GM21447 (cell line): ENCODE results near the gene MTMR6.

ENCODE experiments used
- ATAC-seq: cut with Tn5 transposase; IDR thresholded peaks from one replicate; pipeline ENCODE4 v1.9.1; 2021; ENCODE audit not compliant: unreplicated experiment

MTMR6 gene

DNA sequence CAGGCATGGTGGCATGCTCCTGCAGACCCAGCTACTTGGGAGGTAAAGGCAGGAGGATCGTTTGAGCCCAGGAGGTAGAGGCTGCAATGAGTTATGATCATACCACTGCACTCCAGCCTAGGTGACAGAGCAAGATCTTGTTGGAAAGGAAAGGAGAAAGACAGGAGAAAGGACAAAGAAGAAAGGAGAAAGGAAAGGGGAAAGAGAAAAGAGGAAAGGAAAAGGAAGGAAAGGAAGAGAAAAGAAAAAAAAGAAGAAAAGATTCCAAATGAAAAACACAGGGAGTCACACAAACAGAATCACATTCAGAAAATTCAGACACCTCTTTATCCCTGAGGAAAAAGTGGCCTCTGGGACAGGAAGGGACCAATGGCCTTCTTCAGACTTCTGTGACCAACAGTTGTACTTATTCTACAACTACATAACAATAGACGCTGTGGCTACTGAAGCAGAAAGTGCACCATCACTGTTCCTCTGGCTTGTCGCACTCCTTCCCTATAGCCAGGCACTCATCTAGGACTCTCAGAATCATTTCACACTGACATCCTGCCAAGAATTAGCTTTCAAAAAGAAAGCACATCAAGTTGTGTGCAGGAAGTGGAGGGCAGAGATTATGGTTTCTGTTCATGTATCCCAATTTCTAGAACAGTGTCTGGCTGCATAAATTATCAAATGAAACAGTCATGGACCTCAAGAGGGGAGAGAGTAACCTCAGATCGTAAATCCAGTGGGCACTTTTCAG is 5.9 kb downstream of the MTMR6 start:
- ATAC-seq, result peak; percentile 72

DNA sequence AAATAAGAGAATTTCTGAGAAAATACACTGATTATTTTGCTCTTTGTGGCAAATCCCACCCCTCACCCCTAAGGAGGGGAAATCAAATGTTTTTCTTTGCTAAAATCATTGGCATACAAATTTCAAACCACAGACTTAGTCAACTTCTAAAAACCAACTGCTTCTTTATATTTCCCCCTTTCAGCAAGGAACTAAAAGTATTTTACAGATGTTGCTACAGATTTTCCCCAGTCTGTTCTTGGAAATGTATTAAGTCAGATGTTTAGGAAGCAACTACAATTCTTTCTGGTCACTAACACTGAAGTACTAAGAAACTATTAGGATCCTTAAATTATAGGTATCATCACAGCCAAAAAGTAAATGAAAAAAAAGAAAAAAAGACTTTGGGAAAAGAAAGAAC is 6.9 kb downstream of the MTMR6 start:
- no peak for ATAC-seq

DNA sequence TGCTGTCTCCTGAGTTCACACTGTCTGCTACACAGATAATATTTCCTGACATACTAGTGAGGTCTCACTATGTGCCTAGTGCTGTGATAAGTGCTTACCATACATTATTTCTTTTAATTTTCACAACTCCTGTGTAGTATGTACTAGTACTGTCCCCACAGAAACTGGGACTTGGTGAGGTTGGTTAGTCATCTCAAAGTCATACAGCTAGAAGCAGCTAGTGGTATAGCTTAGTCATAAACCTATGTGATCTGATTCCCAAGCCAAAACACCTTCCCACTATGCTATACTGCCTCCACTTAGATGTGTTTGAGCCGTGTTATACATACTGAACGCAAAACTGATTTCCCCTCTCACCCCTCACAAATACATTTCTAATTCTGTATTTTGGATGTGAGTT is 10.5 kb downstream of the MTMR6 start:
- ATAC-seq, result no peak

DNA sequence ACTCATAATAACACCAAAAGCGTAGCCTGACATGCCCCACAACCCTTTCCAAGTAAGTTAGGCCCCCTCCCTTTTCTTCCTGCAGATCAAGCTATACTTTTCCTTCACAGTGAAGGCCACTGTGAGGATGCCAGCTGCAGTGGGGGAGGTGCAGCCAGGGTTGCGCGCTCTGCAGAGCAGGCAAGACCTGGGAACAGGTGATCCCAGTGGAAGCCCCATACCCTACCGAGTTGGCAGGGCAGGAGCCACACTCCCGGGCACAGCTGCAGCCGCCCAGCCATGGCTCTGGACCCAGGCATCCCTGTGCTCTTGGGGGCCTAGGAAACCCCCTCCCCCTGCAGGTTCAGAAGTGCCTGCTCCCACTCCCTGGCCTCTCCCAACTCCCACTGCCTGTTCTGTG is 18.7 kb downstream of the MTMR6 start:
- ATAC-seq, result no peak

DNA sequence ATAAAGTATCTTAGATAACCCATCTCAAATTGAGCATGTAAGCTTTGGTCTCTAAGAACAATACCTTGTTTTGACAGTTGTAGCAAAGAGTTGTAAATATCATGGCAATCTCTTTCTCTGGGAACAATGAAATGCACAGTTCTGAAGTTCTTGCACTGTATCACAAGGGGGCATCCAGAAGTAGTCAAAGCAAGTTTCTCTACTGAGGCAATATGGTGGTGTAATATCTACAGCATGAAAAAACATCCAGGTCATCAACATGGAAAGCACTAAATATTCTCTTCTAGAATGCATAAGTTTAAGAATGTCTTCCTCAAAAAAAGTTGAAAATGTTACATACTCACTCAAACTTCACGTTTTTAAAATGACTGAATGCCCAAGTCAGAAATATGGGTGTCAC is 19.6 kb downstream of the MTMR6 start:
- no peak for ATAC-seq

DNA sequence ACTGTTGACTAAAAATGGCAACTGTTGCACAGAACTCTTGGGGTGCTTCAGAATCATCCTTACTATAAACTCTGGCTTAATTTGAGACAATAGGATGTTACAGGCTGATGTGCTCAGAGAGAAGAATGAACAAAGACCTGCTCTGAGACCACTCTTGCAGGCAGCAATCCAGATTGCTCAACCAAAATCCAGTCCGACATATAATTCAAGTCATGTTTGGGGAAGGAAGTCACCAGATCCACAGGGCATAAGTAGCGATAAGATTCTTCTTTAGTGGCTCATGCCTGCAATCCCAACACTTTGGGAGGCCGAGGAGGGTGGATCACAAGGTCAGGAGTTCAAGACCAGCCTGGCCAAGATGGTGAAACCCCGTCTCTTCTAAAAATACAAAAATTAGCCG is 20.6 kb downstream of the MTMR6 start:
- no peak for ATAC-seq

DNA sequence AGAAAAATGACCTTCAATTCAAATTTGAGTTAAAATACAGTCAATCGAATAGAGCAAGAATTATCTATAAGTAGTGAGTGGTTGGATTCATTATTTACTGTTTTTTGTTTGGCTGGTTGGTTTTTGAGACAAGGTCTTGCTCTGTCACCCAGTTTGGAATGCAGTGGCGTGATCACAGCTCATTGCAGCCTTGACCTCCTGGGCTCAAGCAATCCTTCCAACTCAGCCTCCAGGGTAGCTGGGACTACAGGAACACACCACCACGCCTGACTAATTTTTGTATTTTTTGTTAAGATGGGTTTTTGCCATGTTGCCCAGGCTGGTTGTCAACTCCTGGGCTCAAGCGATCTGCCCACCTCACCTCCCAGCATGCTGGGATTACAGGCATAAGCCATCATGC is 25.0 kb downstream of the MTMR6 start:
- ATAC-seq, result no peak

DNA sequence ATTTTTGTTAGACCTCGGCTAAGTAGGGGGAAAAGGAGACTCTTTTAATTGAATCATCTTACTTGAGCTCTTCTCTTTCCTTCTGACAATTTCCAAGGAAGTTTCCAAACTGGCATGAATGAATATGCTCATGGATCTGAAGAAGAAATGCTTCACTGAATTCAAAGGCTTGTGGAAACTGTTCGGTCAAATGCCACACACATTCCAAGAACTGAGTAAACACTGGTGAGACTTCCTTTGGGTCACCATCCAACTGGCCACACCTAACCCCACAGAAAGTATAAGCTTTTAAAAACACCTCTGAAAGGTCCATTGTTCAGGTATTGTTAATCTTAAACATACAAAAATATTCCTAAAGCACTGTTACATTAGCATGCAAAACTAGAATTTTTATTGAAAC is 33.6 kb downstream of the MTMR6 start:
- no peak for ATAC-seq

DNA sequence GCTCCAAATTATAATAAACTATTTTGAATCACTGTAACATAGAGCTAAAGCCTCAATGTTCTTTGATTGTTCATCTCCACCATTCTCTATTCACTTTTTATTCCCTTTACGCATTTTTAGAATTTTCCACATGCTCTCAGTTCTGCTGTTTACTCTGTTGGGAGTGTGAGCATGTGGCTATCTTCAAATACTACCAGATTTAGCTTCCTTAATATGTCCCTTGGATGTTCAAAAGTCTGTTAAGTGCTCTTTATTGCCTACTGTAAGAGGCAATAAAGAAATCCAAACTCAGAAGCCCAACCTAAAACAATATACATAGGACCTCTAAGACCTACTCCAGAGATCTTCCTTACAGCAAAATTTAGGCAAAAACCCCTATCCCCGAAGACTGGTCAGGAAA is 34.5 kb downstream of the MTMR6 start:
- no peak for ATAC-seq

DNA sequence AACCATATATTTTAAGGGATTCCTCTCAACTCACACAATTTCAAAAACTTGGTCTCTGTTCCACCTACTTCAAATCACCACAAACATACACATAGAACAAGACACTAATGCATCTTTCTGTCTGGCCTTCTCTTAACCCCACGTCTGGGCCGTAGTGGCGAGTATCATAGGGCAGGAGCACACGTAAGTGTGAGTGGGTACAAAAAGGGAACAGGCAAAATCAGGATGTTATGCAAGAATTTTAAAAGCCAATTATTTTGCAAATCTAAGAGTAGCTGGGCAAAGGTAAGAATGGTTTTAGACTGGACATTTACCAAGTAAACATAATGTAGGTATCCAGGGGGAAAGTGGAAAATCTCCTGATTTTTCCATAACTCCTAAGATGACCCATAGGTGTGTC is 35.1 kb downstream of the MTMR6 start:
- no peak for ATAC-seq

DNA sequence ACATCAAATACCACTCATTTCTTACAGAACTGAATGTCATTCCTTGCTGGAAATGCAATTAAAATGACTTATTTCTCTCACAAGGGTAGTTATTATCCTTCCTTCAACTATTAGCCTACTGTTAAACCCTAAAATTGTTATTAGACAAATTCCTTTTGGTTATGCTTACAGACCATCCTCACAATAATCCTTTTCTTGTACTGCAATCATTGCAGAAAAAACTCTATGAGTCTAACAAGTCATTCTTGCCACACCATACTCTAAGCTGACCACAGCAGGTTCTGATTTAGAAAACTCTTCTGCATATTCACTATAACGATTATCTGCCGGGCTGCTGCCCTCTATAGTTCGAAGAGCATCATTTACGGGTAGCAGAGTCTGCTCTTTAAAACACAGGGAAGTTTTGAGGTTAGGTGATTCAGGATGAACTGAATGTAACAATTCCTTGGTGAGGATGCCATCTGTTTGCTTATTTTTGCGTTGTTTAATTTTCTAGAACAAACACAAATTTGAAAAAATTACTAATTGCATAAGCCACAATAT is 38.2 kb downstream of the MTMR6 start:
- no peak for ATAC-seq

DNA sequence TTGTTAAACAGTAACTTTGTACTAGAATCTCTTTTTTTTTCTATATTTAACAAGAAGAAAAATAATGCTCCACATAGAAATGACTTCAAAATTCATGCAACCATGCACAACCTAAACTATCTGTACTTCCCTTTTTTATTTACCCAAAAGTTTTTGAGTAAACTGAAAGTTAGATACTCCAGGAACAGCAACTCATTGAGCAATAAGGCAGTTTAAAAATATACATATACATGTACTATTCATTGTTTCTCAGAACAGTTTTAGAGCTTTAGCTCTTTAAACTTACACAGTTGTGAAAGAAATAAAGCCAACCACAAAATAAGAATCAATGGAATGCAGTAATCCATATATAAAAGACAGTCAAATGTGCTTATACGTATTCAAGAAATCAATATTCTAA is 39.2 kb downstream of the MTMR6 start:
- ATAC-seq, result no peak

DNA sequence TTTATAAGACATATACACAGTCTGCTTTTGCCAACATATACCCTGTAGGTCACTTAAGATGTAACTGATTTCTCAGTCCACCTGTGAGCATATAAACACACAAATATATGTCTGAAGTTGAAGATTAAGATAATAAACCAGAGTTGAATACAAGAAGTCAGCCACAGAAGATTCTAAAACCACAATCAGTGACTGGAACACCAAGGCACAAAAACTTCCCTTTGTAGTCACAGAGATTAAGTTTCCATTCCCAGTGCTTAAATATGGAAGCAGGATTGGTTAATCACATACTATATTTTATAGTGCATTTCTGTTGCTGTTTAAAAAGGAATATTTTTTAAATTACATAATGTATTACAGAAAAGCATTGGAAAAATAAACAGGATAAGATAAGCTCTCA is 39.9 kb downstream of the MTMR6 start:
- no peak for ATAC-seq

DNA sequence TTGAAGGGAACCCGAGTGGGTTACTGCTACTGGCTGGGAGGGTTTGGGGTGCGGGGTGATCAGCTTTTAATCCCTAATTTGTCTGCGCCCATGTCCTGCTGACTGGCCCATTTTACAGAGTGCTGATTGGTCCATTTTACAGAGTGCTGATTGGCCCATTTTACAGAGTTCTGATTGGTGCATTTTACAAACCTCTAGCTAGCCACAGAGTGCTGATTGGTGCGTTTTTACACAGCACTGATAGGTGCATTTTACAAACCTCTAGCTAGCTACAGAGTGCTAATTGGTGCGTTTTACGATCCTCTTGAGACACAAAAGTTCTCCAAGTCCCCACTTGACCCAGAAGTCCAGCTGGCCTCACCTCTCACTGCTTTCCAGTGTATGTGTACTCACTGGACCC is 43.2 kb downstream of the MTMR6 start:
- no peak for ATAC-seq

DNA sequence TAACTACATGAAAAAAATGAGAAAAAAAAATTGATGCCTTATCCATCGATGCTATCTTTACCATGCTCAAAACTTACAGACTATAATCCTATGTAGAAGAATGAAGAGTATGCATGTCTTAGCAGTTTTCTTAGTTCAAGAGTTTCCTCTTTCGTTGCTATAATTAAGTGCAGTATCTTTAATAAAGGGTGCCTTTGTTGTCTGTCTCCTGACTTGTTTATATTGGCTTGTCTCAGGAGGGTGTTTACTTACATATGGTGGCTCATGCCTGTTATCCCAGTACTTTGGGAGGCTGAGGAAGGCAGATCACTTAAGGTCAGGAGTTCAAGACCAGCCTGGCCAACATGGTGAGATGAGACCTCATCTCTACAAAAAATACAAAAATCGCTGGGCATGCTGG is 44.3 kb downstream of the MTMR6 start:
- no peak for ATAC-seq

DNA sequence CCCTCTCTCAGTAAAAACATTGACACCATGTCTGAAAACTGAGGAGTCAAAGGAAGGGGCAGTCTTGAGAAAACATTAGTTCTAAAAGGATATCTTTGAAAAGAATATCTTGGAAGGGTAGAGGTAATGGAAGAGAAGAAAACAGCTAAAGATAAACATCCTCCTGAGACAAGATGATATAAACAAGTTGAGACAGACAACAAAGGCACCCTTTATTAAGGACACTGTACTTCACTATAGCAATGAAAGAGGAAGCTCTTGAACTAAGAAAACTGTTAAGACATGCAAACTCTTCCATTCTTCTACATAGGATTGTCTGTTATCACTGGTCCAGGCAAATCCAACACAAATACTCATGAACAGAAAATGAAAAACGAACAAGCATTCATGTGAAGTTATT is 46.3 kb downstream of the MTMR6 start:
- no peak for ATAC-seq

DNA sequence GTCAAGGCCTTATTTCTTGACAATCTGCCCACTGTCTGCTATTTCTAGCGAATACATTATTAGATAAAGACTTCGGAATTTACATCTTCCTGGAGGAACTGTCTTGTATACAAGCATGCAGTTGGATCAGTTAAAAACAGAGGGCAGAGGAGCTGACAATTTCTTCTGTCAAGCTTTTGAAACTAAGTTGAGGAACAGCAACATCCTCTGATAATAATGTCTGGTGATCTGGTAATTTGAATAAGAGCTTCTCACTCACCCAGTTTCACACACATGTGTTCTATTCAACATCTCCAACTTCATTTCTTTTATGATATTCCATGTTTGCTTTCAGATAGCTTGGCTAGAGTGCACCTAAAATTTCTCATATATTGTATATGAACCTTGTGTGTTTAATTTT is 50.2 kb downstream of the MTMR6 start:
- no peak for ATAC-seq

DNA sequence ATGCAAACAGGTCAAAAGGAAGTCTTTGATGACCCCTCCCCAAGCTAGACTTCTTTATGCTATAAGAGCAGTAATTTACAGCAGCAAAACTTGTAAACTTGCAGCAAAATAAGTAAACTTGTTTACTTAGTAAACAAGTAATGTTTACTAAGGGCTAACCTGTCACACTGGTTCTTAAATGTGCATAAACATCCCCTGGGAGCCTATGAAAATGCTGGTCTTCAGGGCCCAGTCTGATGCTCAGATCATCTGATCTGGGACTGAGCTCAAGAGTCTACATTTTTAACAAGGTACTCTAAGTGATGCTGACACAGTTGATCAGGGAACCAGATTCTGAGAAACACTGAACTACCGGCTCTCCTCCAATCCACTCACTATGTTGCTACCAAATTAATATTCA is 53.4 kb downstream of the MTMR6 start:
- no peak for ATAC-seq

DNA sequence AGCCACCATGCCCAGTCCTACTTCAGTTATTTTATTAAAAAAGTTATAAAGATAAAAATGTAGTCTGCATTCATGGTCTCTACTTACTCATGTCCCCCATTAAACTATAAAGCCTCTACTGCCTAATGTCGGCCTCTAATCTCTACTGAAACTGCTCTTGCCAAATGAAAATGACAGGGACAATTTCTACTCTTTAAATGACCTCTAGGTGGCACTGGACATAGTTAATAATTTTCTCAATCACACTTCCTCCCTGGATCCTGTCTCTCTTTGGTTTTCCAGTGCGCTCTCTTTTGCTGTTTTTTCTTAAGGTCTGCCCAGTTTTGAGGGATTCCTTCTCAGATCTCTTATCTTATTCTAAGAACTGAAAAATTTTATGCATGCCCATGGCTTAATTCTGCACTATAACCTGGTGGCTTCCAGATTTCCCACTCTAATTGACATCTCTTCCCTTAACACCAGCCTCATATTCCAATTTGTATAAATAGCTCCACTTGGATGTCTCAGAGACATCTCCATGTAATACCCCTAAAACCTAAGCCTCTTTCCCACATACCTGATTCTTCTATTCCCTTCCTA is 54.3 kb downstream of the MTMR6 start:
- ATAC-seq, result no peak

DNA sequence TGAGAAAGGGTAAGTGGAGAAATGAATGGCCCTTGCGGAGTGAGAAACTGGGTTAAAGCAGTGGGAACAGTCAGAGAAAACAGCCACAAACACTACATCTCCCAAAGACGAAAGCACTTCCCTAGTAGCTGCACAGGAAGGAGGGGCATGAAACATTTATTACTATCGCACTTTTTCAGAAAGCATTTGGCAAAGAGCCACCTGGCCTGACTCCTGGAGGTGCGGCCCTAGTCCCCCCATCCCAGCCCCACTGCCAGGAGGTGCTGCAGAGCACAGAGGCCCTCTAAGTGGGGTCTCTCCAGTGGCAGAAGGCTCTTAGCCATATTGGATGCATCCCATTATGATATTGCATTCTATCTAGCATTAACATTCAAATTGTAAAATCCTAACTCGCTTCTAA is 55.8 kb downstream of the MTMR6 start:
- no peak for ATAC-seq

DNA sequence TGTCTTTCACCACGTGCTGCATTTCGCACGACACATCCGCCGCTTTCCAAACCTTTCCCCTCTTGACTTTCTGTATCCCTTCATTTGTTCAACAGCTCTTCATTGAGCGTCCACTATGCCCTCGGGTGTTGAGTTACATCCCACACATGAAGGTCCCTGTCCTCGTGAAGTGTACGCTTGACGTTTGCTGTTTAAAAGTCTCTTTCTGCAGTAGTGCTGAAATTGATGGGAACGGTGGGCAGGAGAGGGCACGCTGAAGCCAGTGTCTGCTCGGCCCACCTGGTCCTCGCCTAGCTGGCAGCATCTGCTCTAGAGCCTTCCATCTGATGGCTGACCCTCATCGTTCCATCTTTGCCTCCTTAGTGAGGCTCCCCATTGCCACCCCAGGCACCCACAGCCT is 59.6 kb downstream of the MTMR6 start:
- ATAC-seq, result no peak

DNA sequence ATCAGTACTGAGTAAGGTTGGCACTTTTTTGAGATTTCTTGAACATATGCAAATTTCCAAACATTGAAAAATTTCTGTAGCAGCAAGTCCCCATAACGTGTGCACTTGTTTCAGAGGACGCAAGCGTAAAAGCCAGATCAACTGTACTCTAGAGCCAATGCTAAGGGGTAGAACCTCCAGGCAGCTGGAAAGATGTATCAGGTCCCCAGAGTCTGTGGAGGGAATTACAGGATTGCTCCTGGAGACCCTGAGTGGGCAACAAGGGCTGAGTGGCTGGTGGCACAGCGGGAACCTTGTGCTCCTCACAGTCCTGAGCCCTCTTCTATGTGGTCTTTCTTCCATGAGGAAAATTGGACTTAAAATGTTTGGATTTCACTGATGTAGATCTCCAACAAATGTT is 61.3 kb downstream of the MTMR6 start:
- ATAC-seq, result no peak

DNA sequence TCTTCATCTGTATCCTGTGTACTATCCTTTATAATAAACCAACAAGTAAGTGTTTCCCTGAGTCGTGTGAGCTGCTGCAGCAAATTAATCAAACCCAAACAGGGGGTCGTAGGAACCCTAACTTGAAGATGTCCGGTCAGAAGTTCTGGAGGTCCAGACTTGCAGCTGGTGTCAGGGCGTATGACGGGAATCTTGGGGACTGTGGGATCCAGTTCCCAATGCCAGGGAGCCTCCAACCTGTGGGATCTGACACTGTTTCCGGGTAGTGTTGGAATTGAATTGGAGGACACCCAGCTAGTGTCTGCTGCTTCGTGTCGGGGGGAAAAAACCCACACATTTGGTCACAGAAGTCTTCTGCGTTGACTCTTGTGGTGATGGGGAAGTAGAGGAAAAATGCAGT is 63.1 kb downstream of the MTMR6 start:
- ATAC-seq, result no peak
